Astrocyte (in vitro differentiated cells and primary cell): ENCODE data around the gene MYCBP2.

Source experiments
- CTCF ChIP-seq: IDR thresholded peaks from 2 replicates; pipeline ENCODE4 v1.5.1; 2011; ENCODE audit warnings: low read depth, mild to moderate bottlenecking, inconsistent platforms, low read length, moderate library complexity; ENCODE audit not compliant: insufficient read depth
- EZH2 ChIP-seq: IDR thresholded peaks from 2 replicates; pipeline ENCODE4 v1.6.1; 2012; ENCODE audit warnings: mild to moderate bottlenecking, low read length, inconsistent platforms; ENCODE audit not compliant: insufficient read depth

GRCh38 chr13:77047649-77048343, 279.1 kb downstream of the MYCBP2 start:
- TF ChIP-seq CTCF (no peak), EZH2 (no peak)
